GM18520 (cell line): ENCODE measurements around the gene VTA1.

Experiments
- ATAC-seq: cut with Tn5 transposase; IDR thresholded peaks from one replicate; pipeline ENCODE4 v1.9.1; 2021; ENCODE audit not compliant: unreplicated experiment

The VTA1 gene

GRCh38 chr6:142260748-142261147 lies 113.7 kb downstream of the VTA1 start:
- ATAC-seq = no peak

GRCh38 chr6:142262231-142262630 lies 115.2 kb downstream of the VTA1 start:
- ATAC-seq = no peak

- no peak for ATAC-seq
These were observed 118.4 kb downstream of the VTA1 start for GRCh38 chr6:142265476-142265875.

GRCh38 chr6:142266060-142266459 lies 119.0 kb downstream of the VTA1 start:
- ATAC-seq = no peak

- ATAC-seq = no peak
These were observed 124.4 kb downstream of the VTA1 start for GRCh38 chr6:142271476-142271875.
